Trophoblast cell (in vitro differentiated cells and primary cell): Measurements from ENCODE around the gene ZSCAN12.

Experiments used
- DNase-seq, 2 donors: peaks; one replicate each; pipeline ENCODE4 v3.0.0-alpha.2; 2016
- H2AFZ ChIP-seq: 2 replicates; pipeline ENCODE4 v1.6.1; 2013; ENCODE audit warnings: low read length, moderate library complexity, mild to moderate bottlenecking; ENCODE audit not compliant: insufficient read depth, poor library complexity
- H2AK5ac ChIP-seq: 2 replicates; pipeline ENCODE4 v1.6.1; 2013; ENCODE audit warnings: mild to moderate bottlenecking, low read length
- H2BK120ac ChIP-seq: 2 replicates; pipeline ENCODE4 v1.6.1; 2013; ENCODE audit warnings: low read length, mild to moderate bottlenecking, moderate library complexity; ENCODE audit not compliant: insufficient read depth, poor library complexity
- H2BK12ac ChIP-seq: 2 replicates; pipeline ENCODE4 v1.6.1; 2013; ENCODE audit warnings: mild to moderate bottlenecking, low read length, moderate library complexity
- H2BK5ac ChIP-seq: 2 replicates; pipeline ENCODE4 v1.6.1; 2013; ENCODE audit warnings: low read length, low read depth, moderate library complexity, mild to moderate bottlenecking; ENCODE audit not compliant: poor library complexity
- H3K14ac ChIP-seq: 2 replicates; pipeline ENCODE4 v1.6.1; 2013; ENCODE audit warnings: mild to moderate bottlenecking, low read length
- H3K18ac ChIP-seq: 2 replicates; pipeline ENCODE4 v1.6.1; 2013; ENCODE audit warnings: mild to moderate bottlenecking, low read length
- H3K23ac ChIP-seq: 2 replicates; pipeline ENCODE4 v1.6.1; 2013; ENCODE audit warnings: low read length
- H3K27ac ChIP-seq: 2 replicates; pipeline ENCODE4 v1.5.1; 2013; ENCODE audit warnings: low read depth, mild to moderate bottlenecking, inconsistent platforms, low read length, moderate library complexity
- H3K27me3 ChIP-seq: 2 replicates; pipeline ENCODE4 v1.6.1; 2013; ENCODE audit warnings: inconsistent platforms, mild to moderate bottlenecking, low read length, moderate library complexity; ENCODE audit not compliant: insufficient read depth
- H3K36me3 ChIP-seq, 2 experiments: 1 replicate in 1 of 2; 2 replicates in 1 of 2; pipeline ENCODE4 v1.6.1; 2013; ENCODE audit warnings: low read length in 2 of 2, mild to moderate bottlenecking in 2 of 2, moderate library complexity in 1 of 2; ENCODE audit not compliant: insufficient read depth in 2 of 2, control insufficient read depth in 1 of 2
- H3K4ac ChIP-seq: 2 replicates; pipeline ENCODE4 v1.6.1; 2013; ENCODE audit warnings: low read depth, mild to moderate bottlenecking, low read length, moderate library complexity
- H3K4me1 ChIP-seq, 2 experiments: 1 replicate in 1 of 2; 2 replicates in 1 of 2; pipeline ENCODE4 v1.6.1; 2013; ENCODE audit warnings: low read length in 2 of 2, mild to moderate bottlenecking in 2 of 2, moderate library complexity in 1 of 2; ENCODE audit not compliant: insufficient read depth in 2 of 2, control insufficient read depth in 1 of 2
- H3K4me2 ChIP-seq: 2 replicates; pipeline ENCODE4 v1.6.1; 2013; ENCODE audit warnings: inconsistent platforms, mild to moderate bottlenecking, low read length, moderate library complexity
- H3K4me3 ChIP-seq: 2 replicates; pipeline ENCODE4 v1.5.1; 2013; ENCODE audit warnings: mild to moderate bottlenecking, low read depth, low read length, inconsistent platforms
- H3K79me1 ChIP-seq: one replicate; pipeline ENCODE4 v1.6.1; 2013; ENCODE audit warnings: low read length
- H3K79me2 ChIP-seq: 2 replicates; pipeline ENCODE4 v1.6.1; 2013; ENCODE audit warnings: low read length, mild to moderate bottlenecking; ENCODE audit not compliant: control insufficient read depth, insufficient read depth, poor library complexity
- H3K9ac ChIP-seq: 2 replicates; pipeline ENCODE4 v1.6.1; 2013; ENCODE audit warnings: mild to moderate bottlenecking, low read length
- H3K9me3 ChIP-seq: 2 replicates; pipeline ENCODE4 v1.6.1; 2013; ENCODE audit warnings: low read depth, mild to moderate bottlenecking, control low read depth, inconsistent platforms, low read length; ENCODE audit not compliant: insufficient read depth
- H4K12ac ChIP-seq: 2 replicates; pipeline ENCODE4 v1.6.1; 2013; ENCODE audit warnings: low read depth, mild to moderate bottlenecking, low read length, moderate library complexity
- H4K8ac ChIP-seq: 2 replicates; pipeline ENCODE4 v1.6.1; 2013; ENCODE audit warnings: low read depth, mild to moderate bottlenecking, low read length, moderate library complexity
- H4K91ac ChIP-seq: one replicate; pipeline ENCODE4 v1.6.1; 2013; ENCODE audit warnings: low read depth, mild to moderate bottlenecking, low read length, moderate library complexity
- WGBS: extraction: QIAGEN DNeasy Blood & Tissue Kit; methylation state at CpG from one replicate; pipeline ENCODE4 v1.1.7; 2013; ENCODE audit warnings: missing lambda C conversion rate; ENCODE audit not compliant: insufficient read length, insufficient coverage; ENCODE audit errors: extremely low coverage; 5-methylcytosine and 5-hydroxymethylcytosine counted together

ZSCAN12 gene

GRCh38 chr6:28400122-28400451, 540 bp upstream of the ZSCAN12 start:
- no peak overlapping the region for H2BK120ac ChIP-seq
- no peak overlapping the region for H3K4ac ChIP-seq
- H4K12ac ChIP-seq = peak overlapping the region; percentile 91
- peak overlapping the region; percentile 92 for H2AFZ ChIP-seq
- peak overlapping the region; percentile 99 for H4K8ac ChIP-seq
- peak overlapping the region; percentile 65 for H3K4me2 ChIP-seq
- no peak overlapping the region for H2BK5ac ChIP-seq
- no peaks in the 10 kb centered on the region for H3K9me3 ChIP-seq
- no peak for DNase-seq
- no peaks in the 10 kb centered on the region for H3K27me3 ChIP-seq
- peaks cover 8 to 11% of the 10 kb centered on the region in 2 experiments for H3K36me3 ChIP-seq
- peak overlapping the region; percentile 2 for H3K9ac ChIP-seq
- no CpG with 5 or more reads among the region's 8 CpGs for WGBS
- no peak overlapping the region for H2BK12ac ChIP-seq
- no peak overlapping the region for H3K27ac ChIP-seq
- H3K23ac ChIP-seq = no peak overlapping the region
- peaks cover 6% of the 10 kb centered on the region for H3K79me1 ChIP-seq
- no peak overlapping the region for H3K14ac ChIP-seq
- peak overlapping the region; percentile 88 for H3K18ac ChIP-seq
- H3K4me3 ChIP-seq = peak overlapping the region; percentile 99
- H3K4me1 ChIP-seq = peaks cover 2 to 3% of the 10 kb centered on the region in 2 experiments
- H3K79me2 ChIP-seq = peaks cover 6% of the 10 kb centered on the region
- peak overlapping the region; percentile 50 for H4K91ac ChIP-seq
- no peak overlapping the region for H2AK5ac ChIP-seq

GRCh38 chr6:28395918-28396317, 3.6 kb downstream of the ZSCAN12 start:
- Histone ChIP-seq H3K4ac (no peak overlapping the region), H3K27me3 (no peaks in the 10 kb centered on the region), H3K9ac (no peak overlapping the region), H3K9me3 (no peaks in the 10 kb centered on the region), H2AFZ (no peak overlapping the region), H4K91ac (no peak overlapping the region), H3K27ac (no peak overlapping the region), H3K14ac (no peak overlapping the region), H3K4me3 (no peak overlapping the region), H3K79me1 (peaks cover 6% of the 10 kb centered on the region), H3K18ac (no peak overlapping the region), H3K36me3 (peaks cover 10 to 22% of the 10 kb centered on the region in 2 experiments), H2AK5ac (no peak overlapping the region), H4K8ac (no peak overlapping the region), H3K23ac (no peak overlapping the region), H4K12ac (no peak overlapping the region), H3K4me2 (no peak overlapping the region), H3K79me2 (peaks cover 6% of the 10 kb centered on the region), H3K4me1 (peaks cover 2 to 3% of the 10 kb centered on the region in 2 experiments), H2BK12ac (no peak overlapping the region), H2BK5ac (no peak overlapping the region), H2BK120ac (no peak overlapping the region)
- DNase-seq = no peak
- WGBS = no CpG with 5 or more reads among the region's 4 CpGs

- Histone ChIP-seq H3K4me3 (no peak overlapping the region), H2BK5ac (no peak overlapping the region), H3K27ac (no peak overlapping the region), H3K18ac (no peak overlapping the region), H3K4me2 (no peak overlapping the region), H3K27me3 (no peaks in the 10 kb centered on the region), H4K12ac (no peak overlapping the region), H3K79me1 (peaks cover under 1% of the 10 kb centered on the region), H2BK12ac (no peak overlapping the region), H3K4me1 (peaks cover 2 to 3% of the 10 kb centered on the region in 2 experiments), H2AK5ac (no peak overlapping the region), H4K8ac (no peak overlapping the region), H4K91ac (no peak overlapping the region), H3K23ac (no peak overlapping the region), H3K36me3 (peaks cover 12 to 33% of the 10 kb centered on the region in 2 experiments), H2AFZ (no peak overlapping the region), H3K79me2 (peaks cover 2% of the 10 kb centered on the region), H3K4ac (no peak overlapping the region), H2BK120ac (no peak overlapping the region), H3K9me3 (no peaks in the 10 kb centered on the region), H3K14ac (no peak overlapping the region), H3K9ac (no peak overlapping the region)
- no CpG with 5 or more reads among the region's 5 CpGs for WGBS
- DNase-seq = peak in 1 of 2 donors; percentile 56
These were observed 5.5 kb downstream of the ZSCAN12 start for GRCh38 chr6:28393912-28394662.

GRCh38 chr6:28390688-28391087, 8.9 kb downstream of the ZSCAN12 start:
- no peak overlapping the region for H3K4ac ChIP-seq
- H3K4me2 ChIP-seq = no peak overlapping the region
- no peaks in the 10 kb centered on the region for H3K4me1 ChIP-seq
- H4K8ac ChIP-seq = no peak overlapping the region
- no peak overlapping the region for H3K14ac ChIP-seq
- peak in 1 of 2 donors; percentile 41 for DNase-seq
- H3K79me1 ChIP-seq = no peaks in the 10 kb centered on the region
- H2BK12ac ChIP-seq = no peak overlapping the region
- no peaks in the 10 kb centered on the region for H3K27me3 ChIP-seq
- H3K79me2 ChIP-seq = no peaks in the 10 kb centered on the region
- no peak overlapping the region for H3K27ac ChIP-seq
- H4K12ac ChIP-seq = no peak overlapping the region
- no peak overlapping the region for H3K4me3 ChIP-seq
- H3K23ac ChIP-seq = no peak overlapping the region
- H3K36me3 ChIP-seq = peaks cover 7 to 30% of the 10 kb centered on the region in 2 experiments
- H2BK5ac ChIP-seq = no peak overlapping the region
- no peaks in the 10 kb centered on the region for H3K9me3 ChIP-seq
- H2AK5ac ChIP-seq = no peak overlapping the region
- no peak overlapping the region for H3K9ac ChIP-seq
- no peak overlapping the region for H2AFZ ChIP-seq
- no peak overlapping the region for H2BK120ac ChIP-seq
- H4K91ac ChIP-seq = no peak overlapping the region
- WGBS = no CpG with 5 or more reads among the region's 8 CpGs
- H3K18ac ChIP-seq = peak overlapping the region; percentile 40
